Measurements from ENCODE around the gene TIMM23. TPM values are rescaled to one million over a fixed set of nuclear protein-coding genes. Genes with fewer than 3 reads are reported as not detected.

TIMM23 gene
- total RNA-seq, 1 experiment from 2014 or later, result 99.0 TPM

- no peak for TF ChIP-seq JAZF1 (CRISPR knock-in tag; IDR thresholded peaks at IDR 0.05)
- TF ChIP-seq ZNF263 (CRISPR knock-in tag; IDR thresholded peaks at IDR 0.05; ENCODE audit: low read depth), result no peak
- TF ChIP-seq USF1 (CRISPR knock-in tag; IDR thresholded peaks at IDR 0.05), result no peak
- TF ChIP-seq TCF7 (CRISPR knock-in tag; IDR thresholded peaks at IDR 0.05; ENCODE audit: low read depth), result no peak
- TF ChIP-seq FOXP4 (CRISPR knock-in tag; IDR thresholded peaks at IDR 0.05), result peak; percentile 73
- TF ChIP-seq GRHL2 (CRISPR knock-in tag; IDR thresholded peaks at IDR 0.05; ENCODE audit: insufficient replicate concordance, severe bottlenecking), result no peak
- TF ChIP-seq HMGA2 (CRISPR knock-in tag; IDR thresholded peaks at IDR 0.05), result no peak
- TF ChIP-seq ZNF425 (CRISPR knock-in tag; conservative IDR thresholded peaks at IDR 0.05), result no peak
- TF ChIP-seq FOXP1 (CRISPR knock-in tag; IDR thresholded peaks at IDR 0.05; ENCODE audit: borderline replicate concordance), result no peak
- no peak for TF ChIP-seq ZNF671 (CRISPR knock-in tag; IDR thresholded peaks at IDR 0.05)
- TF ChIP-seq RORB (CRISPR knock-in tag; IDR thresholded peaks at IDR 0.05), result no peak
- TF ChIP-seq HMGXB4 (CRISPR knock-in tag; IDR thresholded peaks at IDR 0.05), result peak; percentile 50; the same call in 1 of the 2 replicates
- TF ChIP-seq ATF1 (CRISPR knock-in tag; IDR thresholded peaks at IDR 0.05), result no peak
- no peak for TF ChIP-seq ESRRA (CRISPR knock-in tag; IDR thresholded peaks at IDR 0.05; ENCODE audit: borderline replicate concordance)
- TF ChIP-seq ZNF219 (CRISPR knock-in tag; IDR thresholded peaks at IDR 0.05; ENCODE audit: borderline replicate concordance), result 0 out of 2 replicates have a peak, but pooled peaks have one; percentile 43
- no peak for TF ChIP-seq ZSCAN18 (CRISPR knock-in tag; IDR thresholded peaks at IDR 0.05)
- TF ChIP-seq ZBTB43 (CRISPR knock-in tag; IDR thresholded peaks at IDR 0.05), result no peak
- TF ChIP-seq E2F1 (CRISPR knock-in tag; IDR thresholded peaks at IDR 0.05), result no peak
- TF ChIP-seq USF2 (CRISPR knock-in tag; IDR thresholded peaks at IDR 0.05), result no peak
- TF ChIP-seq CREM (CRISPR knock-in tag; IDR thresholded peaks at IDR 0.05), result no peak
- TF ChIP-seq ZNF512 (CRISPR knock-in tag; IDR thresholded peaks at IDR 0.05; ENCODE audit: borderline replicate concordance), result no peak
Observed at GRCh38 chr10:46022978-46023702, 50.9 kb downstream of the TIMM23 start (continued).

All from WTC11 (cell line).